ENCODE results near the gene IQSEC2.

Gene IQSEC2

GRCh38 chrX:53281321-53281822, at the start of gene IQSEC2:
Gene IQSEC2 (minus strand): TSS chrX:53281584.
- no peak for DNase-seq (ENCODE audit: low read depth)

DNA sequence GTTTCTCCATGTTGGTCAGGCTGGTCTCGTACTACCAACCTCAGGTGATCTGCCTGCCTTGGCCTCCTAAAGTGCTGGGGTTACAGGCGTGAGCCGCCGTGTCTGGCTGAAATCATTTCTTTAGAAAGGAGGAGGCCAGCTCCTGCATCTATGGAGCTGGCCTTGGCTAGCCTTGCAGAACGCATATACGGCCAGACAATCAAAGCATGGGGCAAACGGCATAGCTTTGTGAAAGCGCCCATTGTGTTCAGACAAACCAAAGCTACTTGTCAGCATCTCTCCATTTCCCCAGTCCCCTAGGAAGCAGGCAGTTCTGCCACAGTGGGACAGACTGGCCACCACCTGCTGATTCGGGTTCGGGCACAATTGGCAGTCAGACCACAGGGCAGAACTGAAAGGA, 48.9 kb upstream of the IQSEC2 start:
- no peak for DNase-seq (ENCODE audit: low read depth)

- DNase-seq (ENCODE audit: low read depth): no peak
Measured at GRCh38 chrX:53324803-53325202, 43.4 kb upstream of the IQSEC2 start.

DNA sequence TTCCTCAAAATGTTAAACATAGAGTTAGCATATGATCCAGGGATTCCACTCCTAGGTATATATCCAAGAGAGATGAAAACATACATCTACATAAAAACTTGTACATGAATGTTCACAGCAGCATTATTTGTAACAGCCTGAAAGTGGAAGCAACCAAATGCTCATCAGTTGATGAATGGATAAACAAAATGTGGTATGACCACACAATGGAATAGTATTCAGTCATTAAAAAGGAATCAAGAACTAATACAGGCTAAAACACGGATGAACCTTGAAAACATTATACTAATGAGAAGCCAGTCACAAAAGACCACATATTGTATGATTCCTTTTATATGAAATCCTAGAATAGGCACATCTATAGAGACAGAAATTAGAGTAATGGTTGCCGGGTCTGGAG, 42.7 kb upstream of the IQSEC2 start:
- DNase-seq (ENCODE audit: low read depth): no peak

- DNase-seq (ENCODE audit: low read depth): no peak
Measured at GRCh38 chrX:53323196-53323595, 41.8 kb upstream of the IQSEC2 start.

- no peak for DNase-seq (ENCODE audit: low read depth)
Measured at GRCh38 chrX:53321943-53322497, 40.6 kb upstream of the IQSEC2 start.

DNA sequence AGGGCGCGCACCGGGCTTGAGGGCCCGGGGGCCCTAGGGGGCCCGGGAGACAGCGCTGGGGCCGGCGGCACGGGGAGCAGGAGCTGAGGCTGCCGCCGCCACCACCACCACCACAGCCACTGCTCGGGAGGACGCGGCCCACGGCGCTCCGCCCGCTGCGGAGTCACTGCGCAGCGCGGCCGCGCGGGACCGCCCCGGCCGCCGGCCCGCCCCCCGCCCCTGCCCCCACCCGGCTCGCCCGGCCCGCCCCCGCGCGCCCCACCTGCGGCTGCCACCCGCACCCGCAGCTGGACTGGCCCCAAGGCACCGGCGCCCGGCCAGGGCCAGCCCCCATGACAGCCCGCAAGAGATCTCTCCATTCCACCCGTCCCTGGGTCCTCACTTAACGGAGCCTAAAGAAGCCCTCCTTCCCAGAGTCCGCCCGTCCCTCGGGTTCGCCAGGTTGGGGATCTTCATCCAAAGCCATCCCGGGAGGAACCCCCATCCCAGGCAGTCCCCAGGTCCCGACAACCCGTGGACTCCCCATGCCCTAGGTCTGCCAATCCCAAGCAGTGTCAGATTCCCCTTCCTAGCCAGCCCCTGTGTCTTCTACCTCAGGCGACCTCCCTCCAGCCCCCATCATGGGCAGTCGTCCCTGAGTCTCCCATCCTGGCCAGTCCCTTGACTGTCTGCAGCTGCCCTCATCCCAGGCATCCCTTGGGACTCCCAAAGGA, 40.0 kb upstream of the IQSEC2 start:
- DNase-seq (ENCODE audit: low read depth): no peak

DNA sequence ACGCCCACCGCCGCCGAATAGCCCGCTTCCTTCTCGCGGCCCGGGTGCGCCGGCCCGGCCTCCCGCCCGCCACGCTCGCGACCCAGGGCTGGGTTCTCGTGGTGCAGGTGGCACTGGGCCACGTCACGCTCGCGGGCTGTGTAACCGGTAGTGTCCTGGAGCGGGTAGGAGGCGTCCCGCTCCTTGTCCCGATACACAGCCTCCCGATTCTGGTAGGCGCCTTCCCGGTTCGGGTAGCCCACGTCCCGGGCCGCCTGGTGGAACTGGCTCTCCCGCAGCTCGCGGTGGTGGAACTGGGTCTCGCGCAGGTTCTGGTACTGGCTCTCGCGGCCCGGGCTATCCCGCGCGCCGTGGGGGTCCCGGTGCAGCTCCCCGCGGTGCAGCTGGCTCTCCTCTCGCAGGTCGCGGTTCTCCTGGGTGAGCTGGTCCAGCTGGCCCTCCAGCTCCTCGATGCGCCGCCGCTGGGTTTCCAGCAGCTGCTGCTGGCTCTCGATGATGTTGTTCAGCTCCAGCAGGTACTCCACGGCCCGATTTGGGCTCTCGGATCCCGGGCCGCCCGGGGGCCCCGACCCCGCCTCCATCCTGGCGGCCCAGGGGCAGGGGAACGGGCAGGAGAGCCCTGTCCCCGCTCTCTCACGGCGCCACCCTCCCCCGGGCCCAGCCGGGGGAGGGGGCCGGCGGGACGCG, 39.3 kb upstream of the IQSEC2 start:
- DNase-seq (ENCODE audit: low read depth): no peak

DNA sequence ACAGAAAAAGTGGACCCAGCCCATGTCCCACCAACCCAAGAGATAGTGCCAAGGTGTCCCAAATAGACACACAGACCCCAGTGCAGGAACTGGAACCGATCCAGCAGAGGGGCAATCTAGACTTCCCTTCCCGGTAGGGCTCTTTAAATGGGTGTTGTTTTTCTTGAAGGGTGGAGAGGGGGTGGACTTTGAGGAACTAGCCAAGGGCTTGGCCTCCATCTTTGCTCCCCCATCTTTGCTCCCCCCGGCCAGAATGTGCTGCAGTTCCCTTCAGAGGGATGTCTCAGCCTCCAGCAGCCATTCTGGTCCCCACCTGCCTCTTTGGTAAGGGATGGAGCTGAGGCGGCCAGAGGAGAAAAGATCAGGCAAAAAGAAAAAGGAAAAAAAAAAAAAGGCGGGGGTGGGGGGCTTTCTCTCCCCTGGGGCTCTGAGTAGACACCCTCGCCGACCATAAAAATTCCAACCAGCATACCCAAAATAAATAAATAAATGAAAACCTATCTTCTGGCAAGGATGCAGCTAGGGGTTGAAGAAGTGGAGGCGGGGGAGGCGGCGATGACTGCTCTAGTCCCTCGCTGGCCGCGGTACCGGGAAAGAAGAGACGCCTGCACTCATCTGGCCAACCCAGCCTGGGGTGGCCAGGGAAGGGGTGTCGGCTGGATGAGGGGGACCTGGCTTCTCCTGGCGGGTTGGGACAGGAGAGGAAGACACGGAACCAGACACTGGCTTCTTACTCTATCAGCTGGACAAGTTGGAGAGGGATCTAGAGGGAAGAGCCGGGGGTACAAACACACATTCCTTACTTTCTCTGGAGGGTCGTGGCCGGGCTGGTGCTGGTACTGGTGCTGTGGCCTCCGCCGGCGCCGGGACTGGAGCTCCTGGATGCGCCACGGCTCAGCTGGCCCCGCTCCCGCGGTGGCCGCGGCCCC, 38.5 kb upstream of the IQSEC2 start:
- DNase-seq (ENCODE audit: low read depth): no peak

DNA sequence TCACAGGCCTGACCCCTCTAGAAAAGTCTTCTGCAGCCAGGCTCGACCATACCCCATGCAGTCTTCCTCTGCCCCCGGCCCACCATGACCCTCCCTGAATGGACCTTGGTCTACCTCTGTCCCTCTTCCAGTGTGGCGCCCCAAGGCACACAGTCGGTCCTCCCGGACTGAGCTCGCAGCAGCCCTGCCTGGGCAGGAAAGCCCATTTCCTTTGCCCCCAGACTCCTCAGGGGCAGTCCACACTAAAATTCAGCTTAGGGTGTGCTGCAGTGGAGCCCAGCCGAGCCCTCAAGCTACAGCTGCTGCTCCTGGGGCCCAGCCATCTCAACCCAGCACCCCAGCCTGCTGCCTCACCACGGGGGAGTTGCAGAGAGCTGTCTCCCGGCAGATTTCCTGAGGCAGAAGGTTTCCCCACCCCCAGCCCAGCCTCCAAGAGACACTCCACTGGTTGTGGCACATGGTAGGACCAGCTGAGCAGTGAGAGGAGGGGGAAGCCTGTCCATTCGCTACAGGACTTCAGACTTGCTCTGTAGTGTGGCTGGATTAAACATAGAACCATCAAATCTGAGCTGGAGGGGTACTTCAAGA, 37.5 kb upstream of the IQSEC2 start:
- no peak for DNase-seq (ENCODE audit: low read depth)

- DNase-seq (ENCODE audit: low read depth): peak; percentile 35
Measured at GRCh38 chrX:53317365-53318069, 36.1 kb upstream of the IQSEC2 start.

DNA sequence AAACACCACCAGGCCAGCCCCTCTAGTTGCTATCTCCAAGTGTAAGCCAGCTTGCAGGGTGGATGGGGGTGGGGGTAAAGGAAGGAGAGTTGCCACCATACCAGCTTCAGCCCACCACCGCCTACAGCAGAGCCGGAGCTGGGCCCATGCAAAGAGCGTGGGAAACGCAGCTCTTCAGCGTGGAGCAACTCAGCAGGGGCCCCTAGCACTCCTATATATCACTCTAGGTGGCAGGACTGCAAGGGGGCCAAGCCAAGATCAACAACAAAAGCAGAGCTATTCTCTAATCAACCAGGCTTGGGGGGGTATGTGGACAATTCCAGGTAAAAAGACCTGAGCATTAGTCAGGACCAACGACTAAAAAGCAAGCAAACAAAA, 35.5 kb upstream of the IQSEC2 start:
- no peak for DNase-seq (ENCODE audit: low read depth)

DNA sequence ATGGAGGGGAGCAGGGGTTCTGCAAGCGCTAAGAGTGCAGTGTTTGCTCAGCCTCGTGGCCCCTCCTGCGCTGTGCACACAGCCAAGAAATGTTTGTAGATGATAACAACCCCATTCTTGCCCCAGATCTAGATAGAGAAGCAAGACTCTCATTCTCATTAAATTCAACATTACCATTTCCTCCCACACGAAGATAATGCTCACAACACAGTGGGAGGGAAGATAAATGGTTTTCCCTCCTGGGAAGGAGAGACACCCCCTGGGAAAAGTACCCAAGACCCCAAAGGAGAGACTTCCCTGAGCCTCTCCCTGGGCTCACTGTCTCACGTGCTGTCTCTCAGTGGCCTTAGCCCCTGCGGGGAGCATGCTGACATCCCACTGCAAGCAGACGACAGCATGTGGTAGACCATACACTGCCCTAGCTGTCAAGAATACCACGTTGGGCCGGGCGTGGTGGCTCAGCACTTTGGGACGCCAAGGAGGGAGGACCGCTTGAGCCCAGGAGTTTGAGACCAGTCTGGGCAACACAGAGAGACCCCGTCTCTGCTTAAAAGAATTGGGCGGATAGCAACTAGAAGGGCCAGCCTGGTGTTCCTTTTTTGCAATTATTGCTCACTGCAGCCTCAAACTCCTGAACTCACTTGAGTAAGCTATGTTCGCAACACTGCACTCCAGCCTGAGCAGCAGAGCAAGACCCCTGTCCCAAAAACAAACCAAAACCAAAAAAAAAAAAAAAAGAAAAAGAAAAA, 34.9 kb upstream of the IQSEC2 start:
- DNase-seq (ENCODE audit: low read depth): no peak

GRCh38 chrX:53313728-53314105, 32.3 kb upstream of the IQSEC2 start:
- no peak for DNase-seq (ENCODE audit: low read depth)

GRCh38 chrX:53312946-53313727, 31.8 kb upstream of the IQSEC2 start:
- DNase-seq (ENCODE audit: low read depth): no peak

DNA sequence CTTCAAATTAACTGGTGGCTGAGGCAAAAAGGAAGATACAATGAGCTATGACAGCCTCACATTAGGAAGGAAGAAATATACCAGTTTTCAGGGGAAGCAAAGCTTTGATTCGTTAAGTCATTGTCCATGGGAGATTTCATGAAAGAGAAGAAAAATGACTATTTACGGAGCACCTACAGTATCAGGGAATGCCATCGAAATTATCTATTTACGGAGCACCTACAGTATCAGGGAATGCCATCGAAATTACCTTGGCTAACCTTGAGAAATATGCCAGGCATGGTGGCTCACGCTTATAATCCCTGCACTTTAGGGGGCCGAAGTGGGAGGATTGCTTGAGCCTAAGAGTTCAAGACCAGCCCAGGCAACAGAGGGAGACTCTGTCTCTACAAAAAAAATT, 28.5 kb upstream of the IQSEC2 start:
- DNase-seq (ENCODE audit: low read depth): no peak

DNA sequence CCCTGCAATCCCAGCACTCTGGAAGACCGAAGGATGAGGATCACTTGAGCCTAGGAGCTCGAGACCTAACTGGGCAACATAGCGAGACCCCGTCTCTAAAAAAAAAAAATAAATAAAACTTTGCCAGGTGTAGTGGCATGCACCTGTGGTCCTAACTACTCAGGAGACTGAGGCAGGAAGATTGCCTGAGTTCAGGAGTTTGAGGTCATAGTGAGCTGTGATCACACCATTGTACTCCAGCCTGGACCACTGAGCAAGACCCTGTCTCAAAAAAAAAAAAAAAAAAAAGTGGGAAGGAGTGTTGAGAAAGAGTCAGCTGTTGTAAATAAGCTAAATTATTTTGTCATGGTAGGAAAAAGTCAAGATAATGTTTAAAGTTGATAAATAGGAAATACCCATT, 27.5 kb upstream of the IQSEC2 start:
- no peak for DNase-seq (ENCODE audit: low read depth)

DNA sequence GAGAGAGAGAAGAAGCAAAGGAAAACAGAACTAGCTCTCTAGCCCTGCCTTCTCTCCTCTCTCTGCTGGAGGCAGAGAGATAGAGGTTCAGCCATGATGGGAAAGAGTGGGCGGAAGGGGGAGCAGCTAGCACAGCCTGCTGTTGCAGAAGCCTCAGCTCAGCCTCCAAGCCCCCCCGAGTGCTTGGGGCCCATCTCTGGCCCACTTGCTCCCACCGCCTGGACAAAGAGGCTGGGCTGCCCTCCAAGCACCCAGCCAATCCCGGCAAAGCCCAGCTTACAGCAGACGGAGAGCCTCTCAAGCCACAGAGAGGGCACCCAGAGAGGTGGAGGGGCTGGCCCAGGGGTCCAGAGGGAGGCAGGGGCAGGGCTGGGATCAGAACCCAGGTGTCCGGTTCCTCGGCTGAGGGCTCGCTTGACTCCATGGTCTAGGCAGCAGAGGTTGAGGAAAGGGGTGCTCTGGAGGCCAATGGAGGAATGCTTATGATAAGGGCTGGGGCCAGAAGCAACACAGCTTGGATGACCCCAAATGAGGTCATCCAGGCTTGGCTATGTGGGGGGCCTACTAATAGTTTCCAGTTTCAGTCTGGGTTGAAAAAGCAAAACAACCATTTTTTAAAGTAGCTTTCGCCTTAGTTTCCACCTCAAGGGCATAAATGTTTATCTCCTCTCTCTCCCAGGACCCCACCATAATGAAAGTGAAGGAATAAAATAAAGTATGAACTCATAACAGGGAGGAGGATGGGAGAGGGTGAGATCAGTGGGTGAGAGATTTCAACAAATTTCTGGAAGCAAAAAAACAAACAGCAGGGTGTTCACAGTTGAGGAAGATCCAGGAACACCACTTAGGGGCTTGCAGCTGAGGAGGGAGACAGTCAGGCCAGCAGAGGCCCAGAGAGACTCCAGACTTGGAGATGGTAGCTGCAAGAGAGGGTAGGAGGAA, 24.9 kb upstream of the IQSEC2 start:
- no peak for DNase-seq (ENCODE audit: low read depth)

Measured in stimulated activated CD8-positive, alpha-beta memory T cell treated with anti-CD3 and anti-CD28 coated beads, Interleukin-15, amount 100 ng/mL, for 24 hours (primary cell).